Effector CD4-positive, alpha-beta T cell (primary cell): ENCODE data around the gene ADAMTS7.
"Not testable (repeated sequence)": the region's sequence is repeated elsewhere in the genome, so short reads cannot be mapped to it uniquely, and the experiment has no call there.

Source experiments
- DNase-seq: peaks from one replicate; pipeline ENCODE4 v3.0.0-alpha.2; 2020

ADAMTS7 gene

GRCh38 chr15:78765154-78765860 lies 46.0 kb downstream of the ADAMTS7 start:
- not testable (repeated sequence) for DNase-seq

GRCh38 chr15:78764340-78765153 lies 46.7 kb downstream of the ADAMTS7 start:
- DNase-seq: not testable (repeated sequence)

- DNase-seq: no peak
These were observed 47.4 kb downstream of the ADAMTS7 start for GRCh38 chr15:78763796-78764241.

DNA sequence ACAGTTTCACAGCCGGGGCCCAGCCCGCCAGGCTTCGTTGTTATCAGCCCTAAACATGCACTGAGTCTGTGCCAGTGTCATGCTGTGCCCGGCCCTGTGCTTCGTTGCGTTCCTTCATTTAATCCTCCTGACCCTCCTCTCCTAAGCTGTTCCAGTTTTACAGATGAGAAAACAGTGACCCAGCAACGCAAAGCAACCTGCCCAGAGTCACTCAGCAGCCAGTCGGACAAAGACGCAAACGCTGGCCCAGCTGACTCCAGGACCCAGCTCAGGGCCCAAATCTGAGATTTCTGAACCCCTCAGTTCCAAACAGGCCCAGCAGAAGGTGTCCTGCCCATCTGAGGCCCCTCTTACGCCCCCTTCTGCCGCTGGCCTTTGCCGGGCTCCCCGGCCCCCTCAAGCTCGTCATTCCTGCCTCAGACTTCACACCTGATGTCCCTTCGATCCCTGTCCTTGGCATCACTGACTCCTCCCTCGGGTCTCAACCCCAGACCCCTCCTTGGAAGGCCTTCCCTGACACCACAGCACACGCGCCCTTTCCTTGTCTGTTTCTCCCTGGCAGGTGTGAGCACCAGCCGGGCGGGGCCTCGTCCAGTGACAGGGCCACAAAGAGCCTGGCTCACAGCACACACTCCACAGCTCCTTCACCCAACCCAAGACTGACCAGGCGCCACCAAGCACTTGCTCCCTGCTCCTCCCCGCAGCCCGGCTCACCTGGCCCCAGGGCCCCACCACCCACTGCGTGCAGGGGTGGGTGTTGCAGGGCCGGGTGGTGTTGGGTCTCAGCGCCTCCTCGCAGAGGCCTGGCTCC lies 48.1 kb downstream of the ADAMTS7 start:
- DNase-seq: no peak

DNA sequence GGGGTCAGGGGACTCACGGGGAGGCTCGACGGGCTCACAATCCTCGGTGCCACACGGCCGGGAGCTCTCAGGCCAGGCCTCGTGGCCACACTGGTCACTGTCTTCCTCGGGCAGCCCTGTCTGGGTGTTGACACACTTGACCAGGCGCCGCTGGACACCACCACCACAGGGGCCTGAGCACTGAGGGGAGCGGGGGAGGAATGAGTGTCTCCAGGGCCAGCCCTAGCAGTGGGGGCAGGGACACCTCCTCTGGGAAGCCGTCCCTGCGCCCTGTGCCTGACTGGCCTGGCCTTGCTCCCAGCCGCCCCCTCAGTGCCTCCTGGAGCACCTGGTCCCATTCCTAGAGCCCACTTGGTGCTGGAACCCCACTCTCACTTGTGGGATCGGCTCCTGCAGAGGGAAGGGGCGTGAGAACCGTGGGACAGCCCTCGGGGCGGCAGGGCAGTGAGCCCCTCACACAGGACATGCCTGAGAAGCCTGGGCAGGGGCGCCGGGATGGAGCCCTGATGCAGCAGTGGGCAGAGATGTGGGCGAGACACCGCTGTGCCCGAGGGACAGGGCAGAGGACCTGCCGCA lies 48.8 kb downstream of the ADAMTS7 start:
- not testable (repeated sequence) for DNase-seq

DNA sequence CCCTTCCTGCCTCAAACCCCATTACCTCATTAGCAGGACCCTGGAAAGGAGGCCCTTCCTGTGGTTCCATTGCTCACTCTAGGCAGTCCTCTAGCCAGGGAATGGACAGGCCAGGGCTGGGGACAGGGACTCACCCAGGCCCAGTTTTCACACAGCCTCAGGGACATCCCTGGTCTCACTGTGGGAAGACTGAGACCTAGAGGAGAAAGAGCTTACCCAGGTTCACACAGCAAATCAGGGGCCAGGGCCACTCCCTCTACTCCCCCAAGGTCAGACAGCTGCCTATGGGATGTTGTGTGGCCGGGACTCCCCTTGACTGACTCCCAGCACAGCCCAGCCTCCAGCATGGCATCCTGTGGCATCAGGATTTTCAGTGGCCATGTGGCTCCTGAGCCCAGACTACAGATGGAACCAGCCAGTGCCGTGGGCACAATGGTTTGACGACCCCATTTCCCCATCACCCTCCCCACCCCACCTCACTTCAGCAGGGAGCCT lies 49.3 kb downstream of the ADAMTS7 start:
- DNase-seq: no peak

DNA sequence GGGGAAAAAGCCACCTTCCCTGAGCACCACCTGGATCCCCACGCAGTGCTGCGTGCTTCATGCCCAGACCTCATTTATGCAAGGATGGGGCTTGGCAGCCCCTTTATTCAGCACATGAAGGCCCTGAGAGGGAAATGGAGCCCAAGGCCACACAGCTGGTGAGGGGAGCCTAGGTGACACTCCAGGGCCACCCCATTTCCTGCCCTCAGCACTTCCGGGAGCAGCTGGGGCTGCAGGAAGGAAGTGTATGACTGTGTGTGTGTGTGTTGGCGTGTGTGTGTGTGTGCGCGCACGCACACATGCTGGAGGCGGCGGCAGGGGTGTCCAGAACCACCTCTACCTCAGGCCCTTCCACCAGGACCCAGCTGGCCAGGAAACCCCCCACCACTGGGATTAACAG lies 49.8 kb downstream of the ADAMTS7 start:
- peak; percentile 37 for DNase-seq

GRCh38 chr15:78761020-78761419 lies 50.2 kb downstream of the ADAMTS7 start:
- DNase-seq: no peak

DNA sequence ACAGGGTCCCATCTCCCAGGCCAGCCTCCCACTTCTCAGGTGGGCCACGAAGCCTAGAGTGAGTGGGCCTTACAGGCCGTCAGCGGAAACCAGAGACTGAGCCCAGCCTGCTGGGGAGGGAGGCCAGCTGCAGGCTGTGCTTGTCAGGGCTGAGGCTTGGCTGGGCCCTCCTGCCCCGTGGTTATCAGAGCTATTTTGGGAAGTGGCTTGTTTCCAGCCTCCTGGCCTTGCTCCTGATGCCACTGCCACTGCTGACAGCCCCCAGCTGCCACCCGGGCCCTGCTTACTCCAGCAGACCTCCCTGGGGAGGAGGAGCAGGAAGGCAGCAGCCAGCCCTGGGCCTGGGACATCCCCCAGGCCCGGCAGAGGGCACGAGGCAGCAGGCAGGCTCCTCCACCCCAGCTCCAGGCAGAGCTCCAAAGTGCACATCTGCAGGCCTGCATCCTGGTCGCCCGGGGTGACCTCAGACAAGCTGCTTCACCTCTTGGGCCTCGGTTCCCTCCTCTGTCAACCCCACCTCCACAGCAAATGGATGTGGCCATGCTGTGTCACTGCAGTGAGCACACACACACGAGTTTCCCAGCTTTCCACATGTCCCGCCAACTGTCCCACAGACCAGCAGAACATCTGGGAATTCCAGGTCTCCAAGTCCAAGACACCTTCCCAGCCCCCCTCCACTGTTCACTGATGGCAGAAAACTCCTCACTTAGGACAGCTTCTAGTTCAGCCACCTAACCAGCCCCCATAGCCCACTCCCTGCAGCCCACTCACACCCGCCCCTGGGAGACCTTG lies 51.0 kb downstream of the ADAMTS7 start:
- not testable (repeated sequence) for DNase-seq

DNA sequence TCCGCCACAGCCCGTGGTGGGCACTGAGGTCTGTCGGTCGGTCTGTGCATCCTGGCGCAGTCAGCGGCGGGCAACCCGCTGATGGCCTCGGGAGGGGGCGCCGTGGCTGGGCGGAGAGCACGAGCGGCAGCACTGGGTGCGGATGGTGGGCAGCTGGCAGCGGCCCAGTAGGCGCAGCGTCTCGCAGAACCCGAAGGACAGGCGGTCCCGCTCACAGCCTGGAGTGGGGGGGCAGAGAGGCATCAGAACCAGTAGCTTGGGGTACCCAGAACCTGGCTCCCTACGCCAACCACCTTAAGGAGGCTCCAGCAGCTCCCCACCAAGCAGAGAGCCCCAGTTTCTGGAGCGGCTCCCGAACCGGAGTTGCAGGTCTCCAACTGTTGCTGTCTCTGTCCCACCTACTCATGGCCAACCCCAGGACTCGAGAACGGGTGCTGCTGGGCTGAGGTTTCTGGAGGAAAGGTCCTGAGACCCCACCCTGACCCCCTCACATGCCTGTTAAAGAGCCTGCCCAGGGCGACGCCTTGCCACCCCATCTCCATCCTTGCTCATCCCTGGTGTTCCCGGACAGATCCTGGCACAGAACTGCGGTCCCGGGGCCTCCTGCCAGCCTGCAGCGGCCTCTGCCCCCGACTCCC lies 51.8 kb downstream of the ADAMTS7 start:
- not testable (repeated sequence) for DNase-seq

DNA sequence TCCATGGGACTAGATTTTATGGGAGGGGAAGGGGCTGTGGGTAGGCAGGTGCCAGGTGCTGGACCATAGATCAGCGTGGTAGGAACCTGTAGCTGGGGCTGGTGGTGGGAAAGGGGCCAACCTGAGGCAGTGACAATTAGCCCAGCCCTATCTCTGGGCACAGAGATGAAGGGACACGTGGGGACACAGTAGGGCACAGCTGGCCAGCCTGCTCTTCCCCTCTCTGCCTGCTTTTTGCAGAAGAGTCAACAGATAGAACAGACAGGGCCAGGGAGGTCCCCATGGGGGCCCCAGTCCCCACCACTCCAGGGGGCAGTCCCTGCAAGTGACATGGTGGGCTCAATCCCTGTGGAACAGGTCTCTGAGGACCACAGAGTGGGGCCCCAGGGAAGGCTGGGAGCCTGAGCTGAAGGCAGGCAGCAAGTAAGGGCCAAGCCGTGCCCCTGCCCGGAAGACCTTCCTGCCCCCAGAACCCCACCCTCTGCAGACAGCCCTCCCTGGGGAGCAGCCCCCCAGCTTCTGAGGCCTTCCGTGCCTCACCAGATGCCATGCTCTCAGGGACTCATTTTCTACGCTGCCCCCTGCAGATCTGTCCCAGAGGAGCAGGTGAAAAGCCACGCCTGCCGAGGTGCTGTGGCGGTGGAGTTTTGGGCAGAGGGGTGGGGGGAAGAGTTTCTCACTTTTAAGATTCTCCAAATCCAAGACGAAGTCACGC lies 52.6 kb downstream of the ADAMTS7 start:
- DNase-seq: not testable (repeated sequence)

- DNase-seq: not testable (repeated sequence)
These were observed 53.2 kb downstream of the ADAMTS7 start for GRCh38 chr15:78758084-78758483.

DNA sequence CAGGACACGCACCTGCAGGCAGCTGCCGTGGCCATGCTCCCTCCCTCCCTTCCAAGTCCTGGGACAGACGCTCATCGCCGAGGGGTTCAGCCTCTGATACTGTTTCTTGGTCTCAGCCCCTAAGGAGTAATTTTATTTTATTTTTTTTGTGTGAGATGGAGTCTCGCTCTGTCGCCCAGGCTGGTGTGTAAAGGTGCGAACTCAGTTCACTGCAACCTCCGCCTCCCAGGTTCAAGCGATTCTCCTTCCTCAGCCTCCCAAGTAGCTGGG lies 53.7 kb downstream of the ADAMTS7 start:
- no peak for DNase-seq

DNA sequence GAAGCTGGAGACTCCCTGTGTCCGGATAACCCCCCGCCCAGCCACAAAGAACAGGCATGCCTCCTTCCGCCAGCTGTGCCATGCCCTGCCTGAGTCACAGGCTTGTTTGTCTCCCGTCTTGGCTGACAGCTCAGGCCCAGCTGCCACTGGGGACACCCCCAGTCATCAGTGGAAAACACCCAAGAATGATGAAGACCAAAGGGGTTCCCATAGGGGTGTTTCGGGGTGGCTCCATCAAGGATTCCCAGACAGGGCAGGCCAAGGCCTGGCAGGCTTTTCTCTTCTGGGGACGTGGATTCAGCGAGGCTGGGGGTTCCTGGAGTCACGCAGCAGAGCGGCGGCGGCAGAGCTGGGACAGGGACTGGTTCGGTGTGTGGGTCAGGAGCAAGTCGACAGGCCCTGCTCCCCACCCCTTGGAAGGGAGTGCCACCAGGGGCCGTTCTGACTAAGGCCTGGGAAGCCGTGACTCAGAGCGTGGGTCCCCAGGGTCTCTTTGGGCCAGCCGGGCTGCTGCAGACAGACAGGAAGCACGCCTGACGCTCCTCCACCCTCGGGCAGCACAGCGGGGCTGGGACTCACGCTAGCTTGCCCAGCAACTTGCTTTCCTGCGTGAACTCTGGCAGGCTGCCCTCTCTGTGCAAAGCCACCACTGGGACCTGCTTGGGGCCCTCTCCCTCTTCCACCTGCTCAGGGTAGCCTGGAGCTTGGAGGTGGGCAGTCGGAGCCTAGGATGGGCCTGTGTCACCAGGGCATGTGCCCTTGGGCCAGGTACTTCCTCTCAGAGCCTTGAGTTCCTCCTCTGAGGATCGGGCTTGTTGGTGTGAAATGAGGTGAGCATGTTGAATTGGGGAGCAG lies 54.3 kb downstream of the ADAMTS7 start:
- DNase-seq: not testable (repeated sequence)

DNA sequence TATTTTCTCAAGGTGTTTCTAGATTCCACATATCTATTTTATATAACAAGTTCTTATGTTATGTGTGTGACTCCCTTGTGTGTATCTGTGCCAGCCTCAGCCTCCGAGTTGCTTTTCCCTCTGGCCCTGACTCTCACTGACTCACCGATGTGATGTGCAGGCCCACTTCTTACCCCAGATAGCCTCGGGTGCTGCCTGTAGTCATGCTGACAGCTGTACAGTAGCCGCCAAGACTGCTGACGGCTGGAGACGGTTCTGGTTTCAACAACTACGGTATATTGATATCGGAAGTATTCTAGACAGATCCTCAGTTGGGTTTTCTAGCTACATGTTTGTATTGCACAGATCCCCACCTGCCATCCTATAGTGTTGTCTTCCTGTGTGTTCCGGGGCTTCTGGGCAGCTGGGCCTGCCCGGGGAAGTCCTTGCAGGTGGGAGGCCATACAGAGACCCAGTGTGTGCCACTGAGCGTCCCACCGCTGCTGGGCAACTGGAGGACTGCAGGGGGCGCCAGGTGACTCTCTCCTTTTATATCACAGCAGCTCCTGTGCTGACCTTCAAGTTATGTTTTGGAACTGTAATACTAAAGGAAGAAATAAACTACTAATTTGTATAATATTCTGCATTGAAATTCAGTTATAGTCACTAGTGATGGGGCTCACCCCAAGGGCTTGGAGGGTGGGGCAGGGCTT lies 55.2 kb downstream of the ADAMTS7 start:
- DNase-seq: not testable (repeated sequence)

- not testable (repeated sequence) for DNase-seq
These were observed 56.5 kb downstream of the ADAMTS7 start for GRCh38 chr15:78754637-78755280.

- not testable (repeated sequence) for DNase-seq
These were observed 57.3 kb downstream of the ADAMTS7 start for GRCh38 chr15:78753751-78754535.

DNA sequence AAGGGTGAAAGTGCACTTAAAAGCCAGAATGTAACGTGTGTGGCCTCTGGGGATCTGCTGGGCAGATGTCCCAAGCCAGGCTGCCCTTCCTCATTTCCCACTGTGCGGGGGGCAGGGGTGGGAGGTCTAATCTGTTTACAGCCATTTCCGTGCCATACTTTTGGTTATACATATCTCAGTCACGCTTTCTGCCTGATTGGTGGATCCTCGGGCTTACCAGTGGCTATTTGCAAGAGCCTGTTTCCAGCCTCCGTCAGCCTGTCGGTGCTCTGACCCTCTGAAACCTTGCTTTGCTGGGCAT lies 58.0 kb downstream of the ADAMTS7 start:
- not testable (repeated sequence) for DNase-seq
